ENCODE measurements around the gene RNF26. TPM values are rescaled to one million over a fixed set of nuclear protein-coding genes. Genes with fewer than 3 reads are reported as not detected.
A peak's percentile ranks its signal among the peaks of the same experiment; 100 is the strongest.

RNF26 gene
- total and polyA plus RNA-seq, 12 donors: 6.4 to 17.6 (median 13.0) TPM

- peak; percentile 14 to 53 (median 38) for ATAC-seq
- H3K4me3 ChIP-seq: no peak overlapping the region
These were observed 36.2 kb downstream of the RNF26 start for GRCh38 chr11:119370486-119371046.

GRCh38 chr11:119371067-119371601 is 36.8 kb downstream of the RNF26 start:
- Histone ChIP-seq H3K4me1 (peaks cover 32 to 100% (median 88%) of the 10 kb centered on the region in 9 donors), H3K27ac (peak overlapping the region; percentile 79 to 98 (median 90)), H3K9me3 (no peaks in the 10 kb centered on the region), H3K4me3 (peak overlapping the region in 1 of 10 donors; percentile 11), H3K36me3 (no peaks in the 10 kb centered on the region), H3K27me3 (peaks cover 0 to 8% (median 0%) of the 10 kb centered on the region in 7 donors)
- intact Hi-C loops (cut with DNase I): loop anchor here in 3 of 10 donors (1.0 to 5.0 kb wide), 2 partner anchors 14 to 34 kb away; no protein-coding TSS in a partner anchor
- no peak for DNase-seq
- WGBS, 2 donors: 39 to 55% methylated on average over 8 of the region's 8 CpGs
- no peak for TF ChIP-seq CTCF (IDR thresholded peaks at IDR 0.05)
- no peak for ATAC-seq

More at GRCh38 chr11:119370486-119371046, 36.2 kb downstream of the RNF26 start:
- DNase-seq: peak; percentile 72 to 74
- no peaks in the 10 kb centered on the region for H3K36me3 ChIP-seq
- intact Hi-C loops (cut with DNase I): loop anchor here in 3 of 10 donors (1.0 to 5.0 kb wide), 2 partner anchors 13 to 33 kb away; no protein-coding TSS in a partner anchor
- no peak for TF ChIP-seq CTCF (IDR thresholded peaks at IDR 0.05)
- peaks cover 32 to 100% (median 87%) of the 10 kb centered on the region in 9 donors for H3K4me1 ChIP-seq
- H3K27ac ChIP-seq: peak overlapping the region; percentile 79 to 98 (median 90)
- no peaks in the 10 kb centered on the region for H3K9me3 ChIP-seq
- H3K27me3 ChIP-seq: peaks cover 0 to 10% (median 0%) of the 10 kb centered on the region in 7 donors
- 25 to 38% methylated on average over 8 of the region's 8 CpGs for WGBS, 2 donors

GRCh38 chr11:119371778-119372182 is 37.5 kb downstream of the RNF26 start:
- H3K4me3 ChIP-seq: peak overlapping the region in 1 of 10 donors; percentile 11
- H3K27ac ChIP-seq: peak overlapping the region in 9 of 10 donors; percentile 79 to 98 (median 89)
- 50 to 51% methylated on average over 8 of the region's 8 CpGs for WGBS, 2 donors
- peak in 5 of 8 donors; percentile 9 to 33 (median 26) for ATAC-seq
- intact Hi-C loops (cut with DNase I): loop anchor here in 3 of 10 donors (1.0 to 5.0 kb wide), 2 partner anchors 14 to 34 kb away; no protein-coding TSS in a partner anchor
- H3K4me1 ChIP-seq: peaks cover 36 to 100% (median 86%) of the 10 kb centered on the region in 9 donors
- peaks cover 0 to 8% (median 0%) of the 10 kb centered on the region in 7 donors for H3K27me3 ChIP-seq
- peak in 1 of 2 donors; percentile 57 for DNase-seq
- H3K36me3 ChIP-seq: no peaks in the 10 kb centered on the region
- H3K9me3 ChIP-seq: no peaks in the 10 kb centered on the region
- peak in 6 of 9 donors; percentile 21 to 41 (median 33) for TF ChIP-seq CTCF (IDR thresholded peaks at IDR 0.05)

GRCh38 chr11:119372260-119373058 is 38.1 kb downstream of the RNF26 start:
- 62 to 68% methylated on average over 26 of the region's 26 CpGs for WGBS, 2 donors
- no peak for DNase-seq
- intact Hi-C loops (cut with DNase I): loop anchor here in 2 of 10 donors (5.0 kb wide), 1 partner anchor 35 kb away; no protein-coding TSS in a partner anchor
- Histone ChIP-seq H3K36me3 (no peaks in the 10 kb centered on the region), H3K27me3 (peaks cover 0 to 2% (median 0%) of the 10 kb centered on the region in 7 donors), H3K4me3 (peak overlapping the region in 2 of 10 donors; percentile 2), H3K4me1 (peaks cover 36 to 100% (median 84%) of the 10 kb centered on the region in 9 donors), H3K27ac (peak overlapping the region in 9 of 10 donors; percentile 43 to 98 (median 89)), H3K9me3 (no peaks in the 10 kb centered on the region)
- no peak for ATAC-seq
- TF ChIP-seq CTCF (IDR thresholded peaks at IDR 0.05): no peak

All from heart right ventricle (tissue), 16 donors.